GM12878 (cell line): ENCODE data around the gene RTN4RL1. TPM values are rescaled to one million over a fixed set of nuclear protein-coding genes. Genes with fewer than 3 reads are reported as not detected.

Source experiments
- ATAC-seq: fragments of 200-7000 bp; cut with Tn5 transposase; 3 replicates; pipeline ENCODE4 v1.9.1; 2020; ENCODE audit warnings: mild to moderate bottlenecking, moderate library complexity
- BruUV-seq: library from RNA; stranded (reverse); fragments of 400-500 nt; replicated peaks from 2 replicates; lab custom pipeline; 2021; lab: Mats Ljungman, UMichigan
- CTCF ChIA-PET: fragments of 300-600 bp; sonication (Branson Sonifier 250); formaldehyde crosslinking; extraction: SDS; loops from one replicate; lab custom pipeline; 2021; ENCODE audit warnings: inconsistent platforms; lab: Yijun Ruan, JAX
- POLR2A ChIA-PET: fragments of 350-600 bp; formaldehyde crosslinking; extraction: SDS; loops from one replicate; lab custom pipeline; 2021; ENCODE audit warnings: inconsistent platforms; lab: Charles Lee
- RAD21 ChIA-PET: fragments of 300-600 bp; sonication (Branson Sonifier 250); formaldehyde crosslinking; loops from one replicate; lab custom pipeline; 2023; ENCODE audit warnings: antibody characterized with exemption; ENCODE audit not compliant: unreplicated experiment; lab: Charles Lee
- SMC1A ChIA-PET: fragments of 300-600 bp; sonication (Branson Sonifier 250); formaldehyde crosslinking; loops from one replicate; lab custom pipeline; 2023; ENCODE audit not compliant: unreplicated experiment, uncharacterized antibody; lab: Charles Lee
- DNase-seq: peaks from one replicate; pipeline ENCODE4 v3.0.0-alpha.2; 2011; ENCODE audit warnings: low read depth, low spot score
- FAIRE-seq: peaks from 3 replicates; lab custom pipeline; 2011; peaks lifted over from hg19 to GRCh38; lab: Jason Lieb, UNC
- H2AFZ ChIP-seq: 2 replicates; pipeline ENCODE4 v1.6.0; 2011; ENCODE audit warnings: low read depth, low read length, control low read depth; ENCODE audit not compliant: control insufficient read depth
- H3K27ac ChIP-seq: 2 replicates; pipeline ENCODE4 v1.5.1; 2011; ENCODE audit warnings: control low read depth; ENCODE audit not compliant: control insufficient read depth, insufficient read depth
- H3K27me3 ChIP-seq, 2 experiments: replicated peaks in 1 of 2; 2 replicates each; pipeline versions ENCODE4 v1.6.0 to v1.6.1; 2011; ENCODE audit warnings: low read length in 1 of 2; ENCODE audit not compliant: control insufficient read depth in 2 of 2, insufficient read depth in 2 of 2
- H3K36me3 ChIP-seq, 2 experiments: 2 replicates each; pipeline ENCODE4 v1.5.1; 2011; ENCODE audit warnings: low read length in 1 of 2; ENCODE audit not compliant: control insufficient read depth in 2 of 2, insufficient read depth in 2 of 2
- H3K4me1 ChIP-seq: 2 replicates; pipeline ENCODE4 v1.6.1; 2011; ENCODE audit warnings: mild to moderate bottlenecking, low read length, moderate library complexity, mixed read lengths; ENCODE audit not compliant: control insufficient read depth, insufficient read depth
- H3K4me2 ChIP-seq: 2 replicates; pipeline ENCODE4 v1.6.0; 2011; ENCODE audit warnings: control low read depth; ENCODE audit not compliant: control insufficient read depth, insufficient read depth
- H3K4me3 ChIP-seq: fragments of 200-600 bp; sonication (generic); 2 replicates; pipeline ENCODE4 v1.5.1; 2016
- H3K79me2 ChIP-seq: 2 replicates; pipeline ENCODE4 v1.6.0; 2011; ENCODE audit warnings: low read length; ENCODE audit not compliant: control insufficient read depth, insufficient read depth
- H3K9ac ChIP-seq: 2 replicates; pipeline ENCODE4 v1.8.0; 2011; ENCODE audit warnings: low read length, control low read depth, mixed read lengths; ENCODE audit not compliant: control insufficient read depth, insufficient read depth
- H3K9me3 ChIP-seq: replicated peaks from 3 replicates; pipeline ENCODE4 v1.5.1; 2011; ENCODE audit warnings: mild to moderate bottlenecking, low read length; ENCODE audit not compliant: control insufficient read depth, insufficient read depth
- H4K20me1 ChIP-seq: 2 replicates; pipeline ENCODE4 v1.6.0; 2011; ENCODE audit not compliant: control insufficient read depth, insufficient read depth
- BHLHE40 ChIP-seq, 2 experiments: fragments of 450-650 bp in 1 of 2; IDR thresholded peaks; 2 replicates each; pipeline ENCODE4 v1.6.1; 2011 to 2017; ENCODE audit warnings: low read depth in 2 of 2, borderline replicate concordance in 1 of 2, improper control_type of control experiment in 1 of 2, low read length in 1 of 2, mild to moderate bottlenecking in 1 of 2
- CEBPB ChIP-seq, 2 experiments: fragments of 150-350 bp in 1 of 2; IDR thresholded peaks; 2 replicates each; pipeline ENCODE4 v1.6.1; 2012 to 2014; ENCODE audit warnings: low read depth in 2 of 2, low read length in 2 of 2, borderline replicate concordance in 1 of 2, inconsistent platforms in 1 of 2
- KDM1A ChIP-seq: fragments of 200-600 bp; sonication (generic); IDR thresholded peaks from 2 replicates; pipeline ENCODE4 v1.6.1; 2016; ENCODE audit warnings: borderline replicate concordance
- PAX8 ChIP-seq: fragments of 450-650 bp; IDR thresholded peaks from 2 replicates; pipeline ENCODE4 v1.6.1; 2017; ENCODE audit warnings: mild to moderate bottlenecking, moderate library complexity
- PKNOX1 ChIP-seq: fragments of 450-650 bp; IDR thresholded peaks from 2 replicates; pipeline ENCODE4 v1.6.1; 2016; ENCODE audit warnings: mild to moderate bottlenecking
- RBBP5 ChIP-seq: fragments of 200-600 bp; sonication (generic); conservative IDR thresholded peaks from 2 replicates; pipeline ENCODE4 v1.6.1; 2016
- SPI1 ChIP-seq: IDR thresholded peaks from 2 replicates; pipeline ENCODE4 v1.6.1; 2011; ENCODE audit warnings: low read depth, mild to moderate bottlenecking, low read length, moderate library complexity, borderline replicate concordance; ENCODE audit not compliant: insufficient read depth
- WGBS: methylation state at CpG from one replicate; pipeline ENCODE4 v1.1.6; 2016; ENCODE audit warnings: low lambda C conversion rate; ENCODE audit not compliant: insufficient replicate concordance, insufficient coverage; ENCODE audit errors: missing lambda C conversion rate; 5-methylcytosine and 5-hydroxymethylcytosine counted together
- in situ Hi-C: fragments of 300-500 bp; cut with MboI; formaldehyde crosslinking; loops from 9 replicates; pipeline ENCODE4 v1.14.3; 2018; ENCODE audit warnings: mixed read lengths
- intact Hi-C: fragments of 100-400 bp; cut with micrococcal nuclease; formaldehyde crosslinking; loops from one replicate; pipeline ENCODE4 v1.14.2; 2022; ENCODE audit not compliant: unreplicated experiment
- polyA plus RNA-seq, 11 experiments: library from polyadenylated mRNA; depleted of rRNA in 4 of 11; unstranded in 6 of 11; stranded (reverse) in 5 of 11; fragments of >200 nt; fragmentation: Nextera tagmentation in 4 of 11; fragmentation: Illumina TruSeq in 1 of 11; extraction: Ambion mirVana in 4 of 11; extraction: Trizol in 1 of 11; gene quantifications; 1 replicate in 1 of 11; 2 replicates in 10 of 11; pipeline versions ENCODE4 v1.2.1 to v1.2.3, GENCODE V29; 2011 to 2016; ENCODE audit warnings: inconsistent platforms in 2 of 11, missing spikeins in 2 of 11, low read depth in 1 of 11
- total RNA-seq, 4 experiments: library from RNA; depleted of rRNA in 3 of 4; stranded (reverse); fragments of >200 nt in 3 of 4; fragmentation: Illumina TruSeq in 1 of 4; extraction: Trizol in 1 of 4; gene quantifications; 2 replicates each; pipeline versions ENCODE4 v1.2.1 to v1.2.3, GENCODE V29; 2013 to 2021
- TF ChIP-seq, protein P1 (sequence below): IDR thresholded peaks from 2 replicates; pipeline ENCODE4 v1.6.1; 2011; ENCODE audit warnings: mild to moderate bottlenecking, low read depth, low read length, moderate library complexity; ENCODE audit not compliant: insufficient replicate concordance

Gene RTN4RL1
- total and polyA plus RNA-seq, 10 of the 15 experiments (the other 5 are each of a cell fraction or from before 2014, with no cell fraction given): 0.08 to 0.11 (median 0.10) TPM; not detected in 7

- RAD21 ChIA-PET: interaction anchor here (0.6 to 0.7 kb wide), 2 partner anchors 9 to 1377 kb away, joined by 3 read pairs; no protein-coding TSS in a partner anchor
- Histone ChIP-seq H3K36me3 (no peaks in the 10 kb centered on the region), H3K79me2 (no peaks in the 10 kb centered on the region), H4K20me1 (no peaks in the 10 kb centered on the region), H3K27ac (no peak overlapping the region), H3K4me2 (peak overlapping the region; percentile 74), H3K9me3 (no peaks in the 10 kb centered on the region), H3K4me3 (no peak overlapping the region), H3K27me3 (no peaks in the 10 kb centered on the region), H2AFZ (peak overlapping the region; percentile 59), H3K4me1 (peaks cover 19% of the 10 kb centered on the region), H3K9ac (no peak overlapping the region)
- in situ Hi-C loops (loop anchor here (25.0 kb wide), 1 partner anchor 107 kb away; no protein-coding TSS in a partner anchor), intact Hi-C loops (no loop called here)
- DNase-seq (no peak), ATAC-seq (peak; percentile 35), FAIRE-seq (no peak)
- SMC1A ChIA-PET: interaction anchor here (1.7 to 2.0 kb wide), 2 partner anchors 9 to 135 kb away, joined by 4 read pairs; no protein-coding TSS in a partner anchor
- TF ChIP-seq RBBP5 (no peak), CEBPB (IDR thresholded peaks at IDR 0.05; ENCODE audit: borderline replicate concordance in 1 of 2, low read depth in 2 of 2, low read length in 2 of 2) (no peak), BHLHE40 (IDR thresholded peaks at IDR 0.05; ENCODE audit: borderline replicate concordance in 1 of 2, low read depth in 2 of 2, low read length in 1 of 2) (peak; percentile 39 to 74; a peak in 3 of 4 replicates), SPI1 (no peak), PKNOX1 (peak; percentile 78), KDM1A (no peak), PAX8 (no peak)
- TF ChIP-seq, protein P1, sequence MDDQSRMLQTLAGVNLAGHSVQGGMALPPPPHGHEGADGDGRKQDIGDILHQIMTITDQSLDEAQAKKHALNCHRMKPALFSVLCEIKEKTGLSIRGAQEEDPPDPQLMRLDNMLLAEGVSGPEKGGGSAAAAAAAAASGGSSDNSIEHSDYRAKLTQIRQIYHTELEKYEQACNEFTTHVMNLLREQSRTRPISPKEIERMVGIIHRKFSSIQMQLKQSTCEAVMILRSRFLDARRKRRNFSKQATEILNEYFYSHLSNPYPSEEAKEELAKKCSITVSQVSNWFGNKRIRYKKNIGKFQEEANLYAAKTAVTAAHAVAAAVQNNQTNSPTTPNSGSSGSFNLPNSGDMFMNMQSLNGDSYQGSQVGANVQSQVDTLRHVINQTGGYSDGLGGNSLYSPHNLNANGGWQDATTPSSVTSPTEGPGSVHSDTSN: peak; percentile 74
- WGBS: 67% methylated on average over 25 of the region's 25 CpGs
- POLR2A ChIA-PET: interaction anchor here (0.6 kb wide), 2 partner anchors 19 to 318 kb away, joined by 3 to 5 read pairs; no protein-coding TSS in a partner anchor
- no TSS peak for BruUV-seq
- CTCF ChIA-PET: interaction anchor here (1.1 to 1.2 kb wide), 2 partner anchors 13 to 236 kb away, joined by 3 read pairs; no protein-coding TSS in a partner anchor
These were observed 119.8 kb downstream of the RTN4RL1 start for GRCh38 chr17:1905190-1905913.
